K562 (cell line): Measurements from ENCODE around the gene ENTPD3. TPM values are rescaled to one million over a fixed set of nuclear protein-coding genes. Genes with fewer than 3 reads are reported as not detected.
"Not testable (repeated sequence)": the region's sequence is repeated elsewhere in the genome, so short reads cannot be mapped to it uniquely, and the experiment has no call there.

Experiments
- ATAC-seq: fragments of 200-7000 bp; cut with Tn5 transposase; 3 replicates; pipeline ENCODE4 v1.9.1; 2020; ENCODE audit warnings: moderate library complexity
- BruUV-seq: library from RNA; stranded (reverse); fragments of 400-500 nt; replicated peaks from 2 replicates; lab custom pipeline; 2021; lab: Mats Ljungman, UMichigan
- CTCF ChIA-PET: fragments of 300-600 bp; formaldehyde crosslinking; extraction: SDS; loops from one replicate; lab custom pipeline; 2021; ENCODE audit warnings: low intra/inter-chr PET ratio; lab: Yijun Ruan, JAX
- POLR2A ChIA-PET: fragments of 300-600, 350-650 bp; sonication (Branson Sonifier 250); formaldehyde crosslinking; extraction: SDS; loops from one replicate; lab custom pipeline; 2021; ENCODE audit warnings: antibody characterized with exemption, inconsistent platforms; lab: Yijun Ruan, JAX
- DNase-seq, 4 experiments: peaks; one replicate each; pipeline versions ENCODE4 v3.0.0 to v3.0.0-alpha.2; 2011 to 2018; ENCODE audit warnings: low spot score in 3 of 4, mixed read lengths in 3 of 4; ENCODE audit errors: extremely low read depth in 1 of 4
- FAIRE-seq: peaks from 2 replicates; lab custom pipeline; 2011; peaks lifted over from hg19 to GRCh38; lab: Jason Lieb, UNC
- H2AFZ ChIP-seq: 2 replicates; pipeline ENCODE4 v1.6.0; 2011; ENCODE audit warnings: low read depth, low read length, control low read depth, inconsistent platforms
- H3K27ac ChIP-seq: fragments of 200-600 bp; 3 replicates; pipeline ENCODE4 v1.8.0; 2011; ENCODE audit warnings: low read depth, mild to moderate bottlenecking, control low read depth, inconsistent platforms, low read length, moderate library complexity, mixed read lengths; ENCODE audit errors: extremely low read depth
- H3K27me3 ChIP-seq, 2 experiments: fragments of 300-600 bp in 1 of 2; 2 replicates in 1 of 2; 3 replicates in 1 of 2; pipeline versions ENCODE4 v1.6.0 to v1.8.0; 2011; ENCODE audit warnings: inconsistent platforms in 2 of 2, low read length in 2 of 2, mild to moderate bottlenecking in 1 of 2, mixed read lengths in 1 of 2, moderate library complexity in 1 of 2; ENCODE audit not compliant: control insufficient read depth in 2 of 2, insufficient read depth in 2 of 2
- H3K36me3 ChIP-seq: fragments of 300-600 bp; 3 replicates; pipeline ENCODE4 v1.8.0; 2011; ENCODE audit warnings: mild to moderate bottlenecking, low read length, inconsistent platforms; ENCODE audit not compliant: control insufficient read depth, insufficient read depth
- H3K4me1 ChIP-seq, 2 experiments: fragments of 200-600 bp in 1 of 2; replicated peaks in 1 of 2; 2 replicates in 1 of 2; 3 replicates in 1 of 2; pipeline versions ENCODE4 v1.5.1 to v1.8.0; 2011; ENCODE audit warnings: inconsistent platforms in 2 of 2, low read length in 2 of 2, mild to moderate bottlenecking in 1 of 2, mixed read lengths in 1 of 2, moderate library complexity in 1 of 2; ENCODE audit not compliant: control insufficient read depth in 2 of 2, insufficient read depth in 2 of 2
- H3K4me2 ChIP-seq: 2 replicates; pipeline ENCODE4 v1.6.1; 2011; ENCODE audit warnings: low read length, control low read depth, inconsistent platforms, mixed read lengths; ENCODE audit not compliant: insufficient read depth
- H3K4me3 ChIP-seq: fragments of 200-600 bp; sonication (generic), shearing (Covaris generic); 2 replicates; pipeline ENCODE4 v1.5.1; 2016; ENCODE audit warnings: control low read depth, inconsistent platforms
- H3K79me2 ChIP-seq: fragments of 200-600 bp; 3 replicates; pipeline ENCODE4 v1.8.0; 2011; ENCODE audit warnings: low read length, inconsistent platforms; ENCODE audit not compliant: control insufficient read depth, insufficient read depth
- H3K9ac ChIP-seq, 2 experiments: 2 replicates each; pipeline versions ENCODE4 v1.6.0 to v1.6.1; 2011; ENCODE audit warnings: low read depth in 2 of 2, low read length in 2 of 2, control low read depth in 1 of 2, inconsistent platforms in 1 of 2, mild to moderate bottlenecking in 1 of 2, mixed read lengths in 1 of 2; ENCODE audit not compliant: insufficient read depth in 1 of 2
- H3K9me1 ChIP-seq: one replicate; pipeline ENCODE4 v1.6.0; 2011; ENCODE audit warnings: inconsistent platforms, mild to moderate bottlenecking, low read length, moderate library complexity; ENCODE audit not compliant: control insufficient read depth, insufficient read depth
- H3K9me3 ChIP-seq: replicated peaks from 2 replicates; pipeline ENCODE4 v1.5.1; 2011; ENCODE audit warnings: low read depth, low read length, inconsistent platforms; ENCODE audit not compliant: control insufficient read depth, insufficient read depth
- H4K20me1 ChIP-seq: replicated peaks from 2 replicates; pipeline ENCODE4 v1.6.1; 2011; ENCODE audit warnings: low read length, inconsistent platforms, mixed read lengths; ENCODE audit not compliant: control insufficient read depth, insufficient read depth
- ASH1L ChIP-seq: fragments of 450-650 bp; IDR thresholded peaks from 2 replicates; pipeline ENCODE4 v1.6.1; 2018; ENCODE audit warnings: borderline replicate concordance, mild to moderate bottlenecking, low read depth; ENCODE audit not compliant: partially characterized antibody
- CBFA2T2 ChIP-seq: fragments of 450-650 bp; conservative IDR thresholded peaks from 2 replicates; pipeline ENCODE4 v1.6.1; 2017; ENCODE audit warnings: mild to moderate bottlenecking
- CREM ChIP-seq: IDR thresholded peaks from 2 replicates; pipeline ENCODE4 v1.6.1; 2014; ENCODE audit warnings: antibody characterized with exemption, low read depth
- EWSR1 ChIP-seq: fragments of 450-650 bp; IDR thresholded peaks from 2 replicates; pipeline ENCODE4 v1.6.1; 2018; ENCODE audit warnings: borderline replicate concordance, mild to moderate bottlenecking, low read depth, moderate library complexity; ENCODE audit not compliant: partially characterized antibody
- MAZ ChIP-seq, 2 experiments: fragments of 450-650 bp in 1 of 2; sonication (generic) in 1 of 2; formaldehyde crosslinking; IDR thresholded peaks in 1 of 2; conservative IDR thresholded peaks in 1 of 2; 2 replicates each; pipeline versions ENCODE4 v1.4.0 to v1.5.0; 2020; ENCODE audit warnings: mild to moderate bottlenecking in 1 of 2, missing genetic modification reagents in 1 of 2
- POLR2A ChIP-seq: fragments of 450-650 bp; conservative IDR thresholded peaks from 2 replicates; pipeline ENCODE4 v1.6.1; 2016
- POLR2AphosphoS2 ChIP-seq: IDR thresholded peaks from 2 replicates; pipeline ENCODE4 v1.6.1; 2012; ENCODE audit warnings: low read length, improper control_type of control experiment
- POLR2AphosphoS5 ChIP-seq: IDR thresholded peaks from 2 replicates; pipeline ENCODE4 v1.6.1; 2011; ENCODE audit warnings: mild to moderate bottlenecking, low read depth, low read length, moderate library complexity; ENCODE audit not compliant: control insufficient read depth, insufficient read depth
- SRSF7 ChIP-seq: fragments of 200-400 bp; formaldehyde crosslinking; optimal IDR thresholded peaks from 2 replicates; pipeline ENCODE3; 2017; ENCODE audit warnings: mild to moderate bottlenecking, low read depth, low read length
- SUPT5H ChIP-seq: fragments of 450-650 bp; IDR thresholded peaks from 2 replicates; pipeline ENCODE4 v1.6.1; 2016
- ZNF121 ChIP-seq: sonication (generic); formaldehyde crosslinking; conservative IDR thresholded peaks from 2 replicates; pipeline ENCODE4 v1.8.0; 2022; ENCODE audit warnings: missing genetic modification reagents
- ZNF324 ChIP-seq: fragments of 250-450 bp; sonication (Bioruptor Pico); IDR thresholded peaks from 2 replicates; pipeline ENCODE4 v1.4.0; 2020; ENCODE audit warnings: mild to moderate bottlenecking
- ZNF395 ChIP-seq: fragments of 200-800 bp; sonication (Bioruptor generic); IDR thresholded peaks from 2 replicates; pipeline ENCODE4 v1.6.1; 2017; ENCODE audit warnings: missing genetic modification characterization, missing compliant biosample characterization
- WGBS: fragments of 100-300 bp; shearing (Covaris generic); methylation state at CpG from one replicate; pipeline ENCODE4 v1.1.6; 2016; ENCODE audit warnings: low coverage, mixed read lengths; ENCODE audit not compliant: insufficient coverage; ENCODE audit errors: missing lambda C conversion rate; 5-methylcytosine and 5-hydroxymethylcytosine counted together
- in situ Hi-C: fragments of 300-500 bp; cut with MboI; formaldehyde crosslinking; loops from 4 replicates; pipeline ENCODE4 v1.15.0; 2018; ENCODE audit warnings: inconsistent platforms, mixed read lengths
- intact Hi-C: fragments of 100-400 bp; cut with micrococcal nuclease; formaldehyde crosslinking; loops from 2 replicates; pipeline ENCODE4 v1.14.2; 2022
- polyA plus RNA-seq, 8 experiments: library from polyadenylated mRNA; depleted of rRNA in 4 of 8; stranded (reverse) in 5 of 8; unstranded in 3 of 8; fragments of >200 nt; fragmentation: Nextera tagmentation in 2 of 8; fragmentation: Illumina TruSeq in 1 of 8; extraction: Ambion mirVana in 2 of 8; extraction: Trizol in 1 of 8; gene quantifications; 2 replicates each; pipeline versions ENCODE4 v1.2.1 to v1.2.3, GENCODE V29; 2011 to 2014; ENCODE audit warnings: inconsistent platforms in 1 of 8, missing spikeins in 1 of 8
- total RNA-seq, 7 experiments: library from RNA; depleted of rRNA in 6 of 7; stranded (reverse); fragments of >200 nt in 6 of 7; fragmentation: Illumina TruSeq in 2 of 7; extraction: Trizol in 2 of 7; gene quantifications; 2 replicates each; pipeline versions ENCODE4 v1.2.1 to v1.2.3, GENCODE V29; 2011 to 2021; ENCODE audit warnings: low replicate concordance in 1 of 7

Gene ENTPD3
- total and polyA plus RNA-seq, 9 of the 15 experiments (the other 6 are each of a cell fraction or from before 2014, with no cell fraction given), result 0.23 to 2.1 (median 0.58) TPM

DNA sequence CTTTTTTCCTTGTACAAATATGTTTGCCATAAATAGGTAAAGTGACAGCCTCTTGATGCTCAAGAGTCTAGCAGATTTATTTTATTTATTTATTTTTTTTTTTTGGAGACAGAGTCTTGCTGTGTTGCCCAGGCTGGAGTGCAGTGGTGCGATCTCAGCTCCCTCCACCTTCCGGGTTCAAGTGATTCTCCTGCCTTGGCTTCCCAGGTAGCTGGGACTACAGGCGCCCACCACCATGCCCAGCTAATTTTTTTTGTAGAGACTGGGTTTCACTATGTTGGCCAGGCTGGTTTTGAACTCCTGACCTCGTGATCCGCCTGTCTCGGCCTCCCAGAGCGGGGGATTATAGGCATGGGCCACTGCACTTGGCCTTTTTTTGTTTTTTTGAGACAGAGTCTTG is 75.9 kb downstream of the ENTPD3 start:
- H3K4me2 ChIP-seq, H3K9ac ChIP-seq, intact Hi-C loops, BruUV-seq, H4K20me1 ChIP-seq, ATAC-seq, DNase-seq, H3K27ac ChIP-seq, H3K4me3 ChIP-seq, FAIRE-seq, H3K9me1 ChIP-seq, H3K9me3 ChIP-seq, H3K27me3 ChIP-seq, H2AFZ ChIP-seq: not testable (repeated sequence)
- ChIA-PET CTCF (interaction anchor here (0.7 kb wide), 1 partner anchor 273 kb away, joined by 3 read pairs; no protein-coding TSS in a partner anchor), POLR2A (interaction anchor here (0.7 to 7.7 kb wide), 2 partner anchors 11 to 29 kb away, joined by 3 to 102 read pairs; partner anchors contain the start of gene ZNF619)
- Histone ChIP-seq H3K79me2 (peaks cover 37% of the 10 kb centered on the region), H3K4me1 (peaks cover 13 to 20% of the 10 kb centered on the region in 2 experiments), H3K36me3 (peaks cover 77% of the 10 kb centered on the region)
- 79% methylated on average over 7 of the region's 7 CpGs for WGBS
- TF ChIP-seq POLR2A, result peak; percentile 69
- peak; percentile 68 for TF ChIP-seq SUPT5H
- TF ChIP-seq CBFA2T2, result 0 out of 2 replicates have a peak, but pooled peaks have one; percentile 3
- peak; percentile 79 for TF ChIP-seq ZNF121 (CRISPR knock-in tag)
- in situ Hi-C loops, result loop anchor here (25.0 kb wide), 1 partner anchor 1051 kb away; the partner anchor contains the start of gene RPSA

GRCh38 chr3:40463579-40463978 is 76.6 kb downstream of the ENTPD3 start:
- no peak overlapping the region for H3K4me2 ChIP-seq
- WGBS, result 72% methylated on average over 2 of the region's 2 CpGs
- FAIRE-seq (no peak), DNase-seq (no peak), ATAC-seq (peak; percentile 23)
- peaks cover 69% of the 10 kb centered on the region for H3K36me3 ChIP-seq
- no peak overlapping the region for H3K9ac ChIP-seq
- H3K9me1 ChIP-seq, result peaks cover 3% of the 10 kb centered on the region
- no peaks in the 10 kb centered on the region; the same call in 1 of the 2 replicates for H4K20me1 ChIP-seq
- intact Hi-C loops (no loop called here), in situ Hi-C loops (loop anchor here (25.0 kb wide), 1 partner anchor 1051 kb away; the partner anchor contains the start of gene RPSA)
- no TSS peak for BruUV-seq
- no peaks in the 10 kb centered on the region for H3K27me3 ChIP-seq
- no peak overlapping the region for H3K27ac ChIP-seq
- no peaks in the 10 kb centered on the region for H3K9me3 ChIP-seq
- H2AFZ ChIP-seq, result no peak overlapping the region
- CTCF ChIA-PET, result no interaction called here
- H3K4me3 ChIP-seq, result no peak overlapping the region
- peaks cover 30% of the 10 kb centered on the region for H3K79me2 ChIP-seq
- peaks cover 12 to 14% of the 10 kb centered on the region in 2 experiments for H3K4me1 ChIP-seq
- POLR2A ChIA-PET, result interaction anchor here (0.6 to 7.7 kb wide), 4 partner anchors 10 to 126 kb away, joined by 3 to 102 read pairs (median 21); partner anchors contain the start of gene ZNF619
- no peak for TF ChIP-seq SRSF7
- TF ChIP-seq ZNF395 (CRISPR knock-in tag), result 0 out of 2 replicates have a peak, but pooled peaks have one; percentile 14
- TF ChIP-seq POLR2AphosphoS5, result 0 out of 2 replicates have a peak, but pooled peaks have one; percentile 12
- TF ChIP-seq EWSR1, result peak; percentile 29
- TF ChIP-seq ASH1L, result no peak
- TF ChIP-seq POLR2AphosphoS2, result peak; percentile 39
- 0 out of 4 replicates have a peak, but pooled peaks of 1 of the 2 experiments have one; percentile 17 for TF ChIP-seq MAZ (CRISPR knock-in tag; conservative IDR thresholded peaks at IDR 0.05 in 1 of 2, IDR thresholded peaks at IDR 0.05 in 1 of 2)
- TF ChIP-seq CREM, result no peak
- 0 out of 2 replicates have a peak, but pooled peaks have one; percentile 9 for TF ChIP-seq ZNF324
